Kidney (tissue), 14 donors: ENCODE results near the gene HBB. TPM values are rescaled to one million over a fixed set of nuclear protein-coding genes. Genes with fewer than 3 reads are reported as not detected.
A peak's percentile ranks its signal among the peaks of the same experiment; 100 is the strongest.
"Not testable (repeated sequence)": the region's sequence is repeated elsewhere in the genome, so short reads cannot be mapped to it uniquely, and the experiment has no call there.

ENCODE experiments used
- DNase-seq, 5 donors: peaks; one replicate each; pipeline ENCODE4 v3.0.0-alpha.2; 2013 to 2020
- FAIRE-seq: peaks from 2 replicates; lab custom pipeline; 2012; peaks lifted over from hg19 to GRCh38; lab: Jason Lieb, UNC
- H3K27ac ChIP-seq, 2 donors: one replicate each; pipeline ENCODE4 v1.7.0; 2013; ENCODE audit warnings: low read depth in 2 of 2, low read length in 2 of 2, inconsistent platforms in 1 of 2
- H3K27me3 ChIP-seq: one replicate; pipeline ENCODE4 v1.7.1; 2013; ENCODE audit warnings: low read length, inconsistent platforms; ENCODE audit not compliant: control insufficient read depth, insufficient read depth
- H3K36me3 ChIP-seq, 3 donors: one replicate each; pipeline versions ENCODE4 v1.7.0 to v1.7.1; 2013; ENCODE audit warnings: low read length in 3 of 3, control low read depth in 1 of 3, inconsistent platforms in 1 of 3; ENCODE audit not compliant: insufficient read depth in 3 of 3, control insufficient read depth in 2 of 3
- H3K4me1 ChIP-seq, 3 donors: one replicate each; pipeline versions ENCODE4 v1.7.0 to v1.7.1; 2013; ENCODE audit warnings: low read length in 3 of 3, inconsistent platforms in 1 of 3, low read depth in 1 of 3; ENCODE audit not compliant: control insufficient read depth in 2 of 3, insufficient read depth in 2 of 3
- H3K4me3 ChIP-seq, 3 donors: one replicate each; pipeline versions ENCODE4 v1.7.0 to v1.8.1; 2013; ENCODE audit warnings: low read length in 3 of 3, control low read depth in 1 of 3, inconsistent platforms in 1 of 3
- H3K9ac ChIP-seq, 3 donors: one replicate each; pipeline versions ENCODE4 v1.7.0 to v1.7.1; 2013; ENCODE audit warnings: low read length in 3 of 3, control low read depth in 1 of 3, inconsistent platforms in 1 of 3
- H3K9me3 ChIP-seq, 3 donors: one replicate each; pipeline versions ENCODE4 v1.7.0 to v1.7.1; 2013; ENCODE audit warnings: low read length in 3 of 3, control low read depth in 1 of 3, inconsistent platforms in 1 of 3; ENCODE audit not compliant: control insufficient read depth in 2 of 3, insufficient read depth in 1 of 3
- CTCF ChIP-seq: IDR thresholded peaks from 3 replicates; pipeline ENCODE4 v1.5.1; 2012; ENCODE audit warnings: mild to moderate bottlenecking, moderate library complexity, borderline replicate concordance; ENCODE audit not compliant: insufficient read depth; ENCODE audit errors: extremely low read depth
- intact Hi-C: fragments of 100-400 bp; cut with DNase I; formaldehyde crosslinking; loops from one replicate; pipeline ENCODE4 v1.11.1; 2022
- polyA plus RNA-seq: library from polyadenylated mRNA; stranded (reverse); fragments of 350-450 nt; fragmentation: Illumina TruSeq; extraction: RNeasy Lipid Tissue Mini Kit (QIAGEN cat#74804); gene quantifications from one replicate; pipeline ENCODE4 v1.2.3, GENCODE V29; 2014; ENCODE audit warnings: low read depth, low replicate concordance; ENCODE audit not compliant: insufficient read depth
- total RNA-seq: library from RNA; stranded (reverse); fragmentation: NEBNext Ultra II Directional; extraction: Animal tissue kit (Norgen Biotek cat#: 25700); gene quantifications from one replicate; pipeline ENCODE4 v1.2.1, GENCODE V29; 2021
- donor health status: control.
- donor health status: control.
- donor health status: control.
- donor health status: control.
- donor health status: control.
- donor health status: DM: yes; HTN: yes; CAD: no.
- donor health status: Normal renal cell carcinoma (clear cell type).

Gene HBB
- total and polyA plus RNA-seq, 2 donors from 2014 or later = 10.9 to 59.9 TPM

GRCh38 chr11:5258543-5259262 is 31.8 kb upstream of the HBB start:
- H3K9ac ChIP-seq = no peak overlapping the region
- no peaks in the 10 kb centered on the region for H3K9me3 ChIP-seq
- intact Hi-C loops = no loop called here
- no peak for FAIRE-seq
- DNase-seq = peak in 1 of 5 donors; percentile 31
- H3K4me3 ChIP-seq = no peak overlapping the region
- H3K4me1 ChIP-seq = no peaks in the 10 kb centered on the region
- no peak overlapping the region for H3K27ac ChIP-seq
- H3K36me3 ChIP-seq = no peaks in the 10 kb centered on the region
- H3K27me3 ChIP-seq = no peaks in the 10 kb centered on the region
- TF ChIP-seq CTCF = no peak

- Histone ChIP-seq H3K4me3 (no peak overlapping the region), H3K9ac (no peak overlapping the region), H3K9me3 (no peaks in the 10 kb centered on the region), H3K4me1 (no peaks in the 10 kb centered on the region), H3K27ac (no peak overlapping the region), H3K27me3 (no peaks in the 10 kb centered on the region), H3K36me3 (no peaks in the 10 kb centered on the region)
- TF ChIP-seq CTCF = no peak
- FAIRE-seq (no peak), DNase-seq (no peak)
- intact Hi-C loops = no loop called here
Measured at GRCh38 chr11:5257296-5257695, 30.4 kb upstream of the HBB start.

GRCh38 chr11:5254646-5255413 is 28.0 kb upstream of the HBB start, which contains the start of gene HBG2:
TSS of gene HBG2 (minus strand) at chr11:5254781. CDS start at chr11:5254728, 53 bp downstream.
- FAIRE-seq, H3K9ac ChIP-seq, H3K36me3 ChIP-seq, H3K27ac ChIP-seq, H3K4me3 ChIP-seq, DNase-seq, H3K9me3 ChIP-seq, intact Hi-C loops, H3K27me3 ChIP-seq, H3K4me1 ChIP-seq: not testable (repeated sequence)

GRCh38 chr11:5254023-5254422 is 27.2 kb upstream of the HBB start:
- H3K27me3 ChIP-seq, intact Hi-C loops, H3K9me3 ChIP-seq, H3K4me1 ChIP-seq, H3K36me3 ChIP-seq, H3K4me3 ChIP-seq, H3K9ac ChIP-seq, H3K27ac ChIP-seq, DNase-seq, FAIRE-seq: not testable (repeated sequence)

- H3K9me3 ChIP-seq, H3K27ac ChIP-seq, intact Hi-C loops, H3K4me3 ChIP-seq, H3K27me3 ChIP-seq, H3K4me1 ChIP-seq, H3K9ac ChIP-seq, H3K36me3 ChIP-seq, FAIRE-seq, DNase-seq: not testable (repeated sequence)
Measured at GRCh38 chr11:5253440-5253839, 26.6 kb upstream of the HBB start.
